ENCODE results near the gene HDC. TPM values are rescaled to one million over a fixed set of nuclear protein-coding genes. Genes with fewer than 3 reads are reported as not detected.

HDC gene
- total and polyA plus RNA-seq, 5 experiments from 2014 or later = not detected

GRCh38 chr15:50277370-50277769 lies 11.8 kb upstream of the HDC start:
- Mint-ChIP-seq H3K9me3 (no peaks in the 10 kb centered on the region), H3K27me3 (no peaks in the 10 kb centered on the region), H3K27ac (peak overlapping the region in 3 of 10 donors; percentile 19 to 73 (median 40)), H3K4me1 (no peaks in the 10 kb centered on the region), H3K36me3 (peaks cover 0 to 22% (median 6%) of the 10 kb centered on the region in 3 donors), H3K4me3 (no peak overlapping the region)
- no peak for DNase-seq
- no peak for ATAC-seq
- POLR2A ChIA-PET = no interaction called here

DNA sequence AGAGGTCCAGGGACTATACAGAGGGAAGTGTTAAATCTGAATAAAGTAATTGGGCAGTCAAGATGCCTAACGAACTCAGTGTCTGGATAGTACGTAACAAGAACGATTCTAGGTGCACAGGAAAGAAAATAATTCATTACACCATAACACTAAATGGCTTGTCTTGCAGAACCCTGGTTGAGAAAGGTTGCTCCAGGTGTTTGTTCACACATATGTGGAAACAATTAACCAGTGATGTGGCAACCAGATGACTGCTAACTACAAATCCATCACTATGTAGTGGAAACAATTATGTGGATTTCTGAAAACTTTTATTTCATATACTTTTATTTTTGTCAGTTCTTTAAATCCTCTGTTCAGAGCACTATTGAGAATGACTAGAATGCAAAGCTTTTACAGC lies 10.4 kb upstream of the HDC start:
- Mint-ChIP-seq H3K27ac (no peak overlapping the region), H3K36me3 (peaks cover 0 to 22% (median 6%) of the 10 kb centered on the region in 3 donors), H3K4me3 (no peak overlapping the region), H3K27me3 (no peaks in the 10 kb centered on the region), H3K4me1 (no peaks in the 10 kb centered on the region), H3K9me3 (no peaks in the 10 kb centered on the region)
- DNase-seq (no peak), ATAC-seq (no peak)
- POLR2A ChIA-PET = no interaction called here

DNA sequence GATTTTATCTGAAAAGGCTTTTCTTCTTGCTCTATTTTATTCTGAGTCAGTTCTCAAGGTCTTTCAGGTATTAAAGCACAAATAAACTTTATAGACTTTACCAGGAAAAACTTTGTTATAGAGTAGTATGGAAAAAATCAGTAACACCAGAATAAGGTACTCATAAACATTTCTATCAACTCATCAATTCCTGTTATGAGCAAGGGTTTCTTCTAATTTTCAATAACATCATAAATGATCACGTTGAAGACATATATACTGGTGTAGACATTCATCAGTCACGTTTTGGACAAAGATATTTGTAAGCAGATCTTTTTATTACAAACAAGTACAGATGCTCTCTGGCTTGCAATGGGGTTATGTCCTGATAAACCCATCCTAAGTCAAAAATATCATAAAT lies 9.6 kb upstream of the HDC start:
- DNase-seq (no peak), ATAC-seq (no peak)
- H3K36me3 Mint-ChIP-seq = peaks cover 0 to 19% (median 6%) of the 10 kb centered on the region in 3 donors
- H3K4me1 Mint-ChIP-seq = no peaks in the 10 kb centered on the region
- H3K27me3 Mint-ChIP-seq = no peaks in the 10 kb centered on the region
- H3K9me3 Mint-ChIP-seq = no peaks in the 10 kb centered on the region
- POLR2A ChIA-PET = no interaction called here
- H3K27ac Mint-ChIP-seq = no peak overlapping the region
- no peak overlapping the region for H3K4me3 Mint-ChIP-seq

GRCh38 chr15:50267577-50267976 lies 2.1 kb upstream of the HDC start:
- DNase-seq = no peak
- H3K36me3 Mint-ChIP-seq = no peaks in the 10 kb centered on the region
- peaks cover 0 to 6% (median 0%) of the 10 kb centered on the region in 9 donors for H3K9me3 Mint-ChIP-seq
- POLR2A ChIA-PET = no interaction called here
- no peak overlapping the region for H3K27ac Mint-ChIP-seq
- ATAC-seq = no peak
- H3K4me3 Mint-ChIP-seq = no peak overlapping the region
- peaks cover 8 to 12% (median 10%) of the 10 kb centered on the region in 4 donors for H3K4me1 Mint-ChIP-seq
- peaks cover 0 to 10% (median 7%) of the 10 kb centered on the region in 5 donors for H3K27me3 Mint-ChIP-seq

- Mint-ChIP-seq H3K27ac (peak overlapping the region in 7 of 10 donors; percentile 6 to 91 (median 57)), H3K4me3 (peak overlapping the region in 3 of 10 donors; percentile 8 to 73 (median 42)), H3K9me3 (peaks cover 0 to 5% (median 0%) of the 10 kb centered on the region in 9 donors), H3K27me3 (peaks cover 0 to 10% (median 7%) of the 10 kb centered on the region in 5 donors), H3K36me3 (no peaks in the 10 kb centered on the region), H3K4me1 (peaks cover 16 to 40% (median 34%) of the 10 kb centered on the region in 4 donors)
- ATAC-seq = peak in 1 of 2 donors; percentile 83
- peak in 5 of 10 donors; percentile 8 to 31 (median 23) for DNase-seq
- POLR2A ChIA-PET = interaction anchor here (0.5 kb wide), 2 partner anchors 85 to 92 kb away, joined by 3 read pairs; partner anchors contain the start of gene GABPB1
Measured at GRCh38 chr15:50262533-50262932, 3.0 kb downstream of the HDC start.

DNA sequence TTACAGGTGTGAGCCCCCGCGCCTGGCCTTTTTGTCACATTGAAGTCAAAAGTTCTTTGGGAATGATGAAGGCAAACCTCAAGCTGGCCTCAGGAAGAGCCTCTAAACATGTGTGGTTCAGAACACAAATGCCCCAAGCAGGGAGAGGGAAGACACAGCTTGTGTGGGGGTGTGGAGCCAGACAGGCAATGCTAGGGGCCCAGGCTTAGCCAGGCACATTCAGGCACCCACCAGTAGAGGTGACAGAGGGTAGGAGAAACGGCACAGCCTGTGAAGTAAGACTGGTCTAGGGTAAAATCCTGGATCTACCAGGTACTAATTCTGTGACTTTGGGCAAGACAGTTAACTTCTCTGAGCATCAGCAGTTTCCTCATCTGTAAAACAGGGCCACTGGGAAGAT lies 3.5 kb downstream of the HDC start:
- Mint-ChIP-seq H3K27me3 (peaks cover 0 to 7% (median 4%) of the 10 kb centered on the region in 5 donors), H3K9me3 (peaks cover 0 to 1% (median 0%) of the 10 kb centered on the region in 9 donors), H3K4me1 (peaks cover 15 to 40% (median 34%) of the 10 kb centered on the region in 4 donors), H3K27ac (peak overlapping the region in 4 of 10 donors; percentile 27 to 69 (median 50)), H3K4me3 (peak overlapping the region in 1 of 10 donors; percentile 3), H3K36me3 (no peaks in the 10 kb centered on the region)
- POLR2A ChIA-PET = interaction anchor here (0.5 kb wide), 1 partner anchor 93 kb away, joined by 3 read pairs; the partner anchor contains the start of gene GABPB1
- ATAC-seq (peak in 1 of 2 donors; percentile 52), DNase-seq (no peak)

DNA sequence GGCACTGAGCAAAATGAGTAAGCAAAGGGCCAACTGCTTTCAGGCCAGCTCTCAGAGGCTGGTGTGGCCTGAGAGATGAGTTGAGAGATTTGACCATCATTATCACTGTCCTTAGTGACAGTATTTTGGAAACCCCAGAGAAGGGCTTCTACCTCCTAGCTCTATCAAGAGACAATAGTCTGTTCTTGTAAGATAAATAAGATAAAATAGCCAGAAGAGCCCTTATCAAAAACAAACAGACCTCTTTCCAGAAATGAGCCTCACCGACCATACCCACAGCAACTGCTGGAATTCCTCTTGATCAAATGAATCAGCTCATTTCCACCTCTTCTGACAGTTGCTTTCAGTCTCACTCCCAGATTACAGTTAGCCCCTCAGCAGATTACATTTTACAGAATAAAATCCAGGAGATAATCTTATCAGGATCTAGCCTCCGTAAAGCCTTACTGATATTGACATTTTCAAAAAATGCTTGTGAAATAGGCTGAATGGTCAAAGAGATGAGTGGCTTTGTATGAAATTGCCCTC lies 4.5 kb downstream of the HDC start:
- Mint-ChIP-seq H3K9me3 (no peaks in the 10 kb centered on the region), H3K4me1 (peaks cover 15 to 40% (median 34%) of the 10 kb centered on the region in 4 donors), H3K4me3 (no peak overlapping the region), H3K27ac (peak overlapping the region in 2 of 10 donors; percentile 21 to 83), H3K36me3 (no peaks in the 10 kb centered on the region), H3K27me3 (peaks cover 0 to 5% (median 0%) of the 10 kb centered on the region in 5 donors)
- DNase-seq (no peak), ATAC-seq (no peak)
- POLR2A ChIA-PET = no interaction called here

DNA sequence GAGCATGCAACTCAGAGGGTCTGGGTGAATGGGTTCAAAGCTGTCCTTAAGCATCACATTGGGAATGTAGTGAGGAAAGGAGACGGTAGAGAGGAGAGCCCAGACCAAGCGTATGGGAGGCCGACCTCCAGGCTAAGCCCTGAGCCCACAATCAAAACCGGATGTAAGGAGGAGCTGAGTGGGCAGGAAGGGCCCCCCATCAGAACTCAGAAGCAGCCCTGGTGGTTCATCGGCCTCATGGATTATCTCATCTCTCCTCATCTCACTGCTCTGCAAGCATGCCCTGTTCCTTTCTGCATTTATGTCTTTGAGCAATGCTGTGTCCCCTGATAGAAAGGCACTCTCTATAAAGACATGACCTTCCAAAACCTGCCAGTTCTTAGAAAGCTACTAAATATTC lies 6.2 kb downstream of the HDC start:
- POLR2A ChIA-PET = no interaction called here
- Mint-ChIP-seq H3K4me1 (peaks cover 15 to 40% (median 34%) of the 10 kb centered on the region in 4 donors), H3K27me3 (peaks cover 0 to 5% (median 0%) of the 10 kb centered on the region in 5 donors), H3K9me3 (no peaks in the 10 kb centered on the region), H3K27ac (peak overlapping the region in 1 of 10 donors; percentile 57), H3K4me3 (no peak overlapping the region), H3K36me3 (no peaks in the 10 kb centered on the region)
- DNase-seq (no peak), ATAC-seq (no peak)

GRCh38 chr15:50257924-50258323 lies 7.6 kb downstream of the HDC start:
- ATAC-seq (no peak), DNase-seq (no peak)
- H3K9me3 Mint-ChIP-seq = no peaks in the 10 kb centered on the region
- no peak overlapping the region for H3K27ac Mint-ChIP-seq
- POLR2A ChIA-PET = no interaction called here
- no peaks in the 10 kb centered on the region for H3K36me3 Mint-ChIP-seq
- H3K4me1 Mint-ChIP-seq = peaks cover 11 to 32% (median 27%) of the 10 kb centered on the region in 4 donors
- peaks cover 0 to 8% (median 0%) of the 10 kb centered on the region in 5 donors for H3K27me3 Mint-ChIP-seq
- no peak overlapping the region for H3K4me3 Mint-ChIP-seq

DNA sequence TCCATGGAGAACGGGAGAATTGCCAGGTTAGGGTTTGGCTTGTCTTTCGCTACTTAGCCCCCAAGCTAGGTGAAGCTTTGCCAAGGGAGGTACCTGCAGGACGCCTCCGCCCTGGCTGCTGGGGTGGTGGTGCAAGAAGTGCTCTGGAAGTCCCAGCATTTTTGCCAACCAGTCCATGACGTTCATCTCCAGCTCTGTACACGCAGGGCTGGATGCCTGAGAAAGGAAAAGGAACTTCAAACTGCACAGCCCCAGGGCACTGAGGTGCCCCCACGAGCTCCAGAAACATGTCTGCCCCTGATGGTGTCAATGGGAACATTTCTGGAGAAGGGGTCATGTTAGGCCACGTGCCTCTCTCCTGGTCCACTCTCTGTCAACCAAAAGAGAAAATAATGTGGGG lies 8.2 kb downstream of the HDC start:
- POLR2A ChIA-PET = no interaction called here
- ATAC-seq = no peak
- Mint-ChIP-seq H3K4me3 (no peak overlapping the region), H3K9me3 (no peaks in the 10 kb centered on the region), H3K27ac (no peak overlapping the region), H3K4me1 (peaks cover 5 to 26% (median 21%) of the 10 kb centered on the region in 4 donors), H3K36me3 (no peaks in the 10 kb centered on the region), H3K27me3 (peaks cover 0 to 8% (median 0%) of the 10 kb centered on the region in 5 donors)
- no peak for DNase-seq

DNA sequence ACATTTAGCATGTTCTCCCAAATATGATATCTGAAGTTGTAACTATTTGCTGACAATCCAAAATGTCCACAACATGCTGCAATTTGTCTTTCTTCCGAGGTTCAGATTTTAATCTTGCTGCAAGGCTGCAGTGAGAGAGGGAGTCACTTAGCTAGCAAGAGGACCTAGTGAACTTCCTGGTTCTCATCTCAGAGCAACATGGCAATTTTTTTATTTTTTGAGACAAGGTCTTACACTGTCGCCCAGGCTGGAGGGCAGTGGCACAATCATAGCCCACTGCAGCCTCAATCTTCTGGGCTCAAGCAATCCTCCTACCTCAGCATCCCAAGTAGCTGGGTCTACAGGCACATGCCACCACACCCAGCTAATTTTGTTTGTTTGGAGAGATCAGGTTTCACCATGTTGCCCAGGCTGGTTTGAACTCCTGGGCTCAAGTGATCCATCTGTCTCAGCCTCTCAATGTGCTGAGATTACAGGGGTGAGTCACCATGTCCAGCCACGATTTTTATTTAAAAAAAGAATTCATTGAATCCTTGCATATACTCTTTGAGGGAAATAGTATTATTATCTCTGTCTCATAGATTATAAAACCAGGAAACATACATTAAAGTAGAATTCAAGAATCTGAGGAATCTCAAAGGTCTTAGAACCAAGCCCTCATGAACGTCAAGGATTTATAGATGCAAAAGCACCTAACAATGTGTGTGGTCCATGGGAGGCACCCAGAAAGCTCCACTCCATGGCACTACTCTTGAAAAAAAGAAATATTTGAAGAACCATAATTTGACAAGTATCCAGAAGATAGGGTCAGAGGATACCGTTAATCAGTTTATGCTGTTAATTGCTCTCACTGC lies 9.1 kb downstream of the HDC start:
- POLR2A ChIA-PET = no interaction called here
- DNase-seq = no peak
- Mint-ChIP-seq H3K9me3 (no peaks in the 10 kb centered on the region), H3K4me3 (no peak overlapping the region), H3K27me3 (peaks cover 0 to 8% (median 0%) of the 10 kb centered on the region in 5 donors), H3K27ac (no peak overlapping the region), H3K4me1 (peaks cover 4 to 20% (median 15%) of the 10 kb centered on the region in 4 donors), H3K36me3 (no peaks in the 10 kb centered on the region)
- ATAC-seq = no peak

DNA sequence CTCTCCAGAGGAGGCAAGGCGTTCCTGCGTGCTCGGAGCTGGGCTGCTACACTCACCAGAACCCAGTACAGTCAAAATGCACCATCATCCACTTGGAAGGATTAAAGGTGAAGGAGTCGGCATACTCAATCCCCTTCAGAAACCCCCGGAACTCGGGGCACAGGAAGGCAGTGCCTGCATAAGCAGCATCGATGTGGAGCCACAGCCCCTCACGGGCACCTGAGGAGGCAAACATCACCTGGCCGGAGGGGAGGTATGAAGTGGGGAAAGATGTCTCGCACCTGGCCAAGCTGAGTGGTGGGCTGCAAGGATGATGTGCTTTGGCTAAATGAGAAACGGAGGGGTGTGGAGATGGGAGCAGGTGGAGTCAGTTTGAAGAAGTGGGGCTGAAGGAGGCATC lies 13.0 kb downstream of the HDC start:
- no peaks in the 10 kb centered on the region for H3K36me3 Mint-ChIP-seq
- DNase-seq (no peak), ATAC-seq (no peak)
- no peaks in the 10 kb centered on the region for H3K9me3 Mint-ChIP-seq
- H3K27ac Mint-ChIP-seq = peak overlapping the region in 1 of 10 donors; percentile 54
- H3K4me1 Mint-ChIP-seq = peaks cover 4 to 18% (median 17%) of the 10 kb centered on the region in 4 donors
- H3K4me3 Mint-ChIP-seq = no peak overlapping the region
- POLR2A ChIA-PET = no interaction called here
- H3K27me3 Mint-ChIP-seq = peaks cover 0 to 8% (median 0%) of the 10 kb centered on the region in 5 donors

DNA sequence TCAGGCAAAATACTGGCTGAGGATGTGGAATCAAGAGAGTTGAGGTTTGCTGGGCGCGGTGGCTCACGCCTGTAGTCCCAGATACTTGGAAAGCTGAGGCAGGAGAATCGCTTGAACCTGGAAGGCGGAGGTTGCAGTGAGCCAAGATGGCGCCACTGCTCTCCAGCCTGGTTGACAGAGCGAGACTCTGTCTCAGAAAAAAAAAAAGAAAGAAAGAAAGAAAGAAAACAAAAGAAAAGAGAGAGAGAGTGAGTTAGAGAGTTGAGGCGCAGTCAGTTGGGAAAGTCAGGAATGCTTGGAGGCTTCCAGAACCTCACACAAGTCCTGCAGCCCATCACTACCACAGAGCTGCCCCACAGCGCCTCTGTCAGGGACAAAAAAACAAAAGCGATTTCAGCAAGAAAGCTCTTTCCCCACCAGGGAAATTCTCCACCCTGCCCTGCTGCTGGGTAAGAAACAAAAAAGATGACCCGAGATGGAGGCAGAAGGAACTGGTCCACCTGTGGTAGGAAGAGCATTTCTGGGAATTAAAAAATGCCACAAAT lies 13.8 kb downstream of the HDC start:
- Mint-ChIP-seq H3K4me3 (no peak overlapping the region), H3K36me3 (no peaks in the 10 kb centered on the region), H3K27me3 (peaks cover 0 to 8% (median 0%) of the 10 kb centered on the region in 5 donors), H3K27ac (no peak overlapping the region), H3K9me3 (no peaks in the 10 kb centered on the region), H3K4me1 (peaks cover 6 to 25% (median 19%) of the 10 kb centered on the region in 4 donors)
- DNase-seq (no peak), ATAC-seq (no peak)
- POLR2A ChIA-PET = no interaction called here
